HL-60 (cell line): Measurements from ENCODE around the gene FXYD2.

Experiments
- GABPA ChIP-seq: IDR thresholded peaks from 2 replicates; pipeline ENCODE4 v1.6.1; 2012; ENCODE audit warnings: low read depth
- POLR2AphosphoS5 ChIP-seq: IDR thresholded peaks from 2 replicates; pipeline ENCODE4 v1.6.1; 2012; ENCODE audit warnings: low read depth
- SPI1 ChIP-seq: IDR thresholded peaks from 2 replicates; pipeline ENCODE4 v1.6.1; 2012; ENCODE audit warnings: low read depth, mild to moderate bottlenecking, borderline replicate concordance
- TF ChIP-seq, protein P1 (sequence below): IDR thresholded peaks from one replicate; pipeline ENCODE4 v1.5.1; 2011; ENCODE audit warnings: low read length, control low read depth, inconsistent platforms; ENCODE audit not compliant: insufficient read depth
- TF ChIP-seq, protein P2 (sequence below): IDR thresholded peaks from 2 replicates; pipeline ENCODE4 v1.6.1; 2012; ENCODE audit warnings: low read depth; ENCODE audit not compliant: insufficient replicate concordance

DNA sequence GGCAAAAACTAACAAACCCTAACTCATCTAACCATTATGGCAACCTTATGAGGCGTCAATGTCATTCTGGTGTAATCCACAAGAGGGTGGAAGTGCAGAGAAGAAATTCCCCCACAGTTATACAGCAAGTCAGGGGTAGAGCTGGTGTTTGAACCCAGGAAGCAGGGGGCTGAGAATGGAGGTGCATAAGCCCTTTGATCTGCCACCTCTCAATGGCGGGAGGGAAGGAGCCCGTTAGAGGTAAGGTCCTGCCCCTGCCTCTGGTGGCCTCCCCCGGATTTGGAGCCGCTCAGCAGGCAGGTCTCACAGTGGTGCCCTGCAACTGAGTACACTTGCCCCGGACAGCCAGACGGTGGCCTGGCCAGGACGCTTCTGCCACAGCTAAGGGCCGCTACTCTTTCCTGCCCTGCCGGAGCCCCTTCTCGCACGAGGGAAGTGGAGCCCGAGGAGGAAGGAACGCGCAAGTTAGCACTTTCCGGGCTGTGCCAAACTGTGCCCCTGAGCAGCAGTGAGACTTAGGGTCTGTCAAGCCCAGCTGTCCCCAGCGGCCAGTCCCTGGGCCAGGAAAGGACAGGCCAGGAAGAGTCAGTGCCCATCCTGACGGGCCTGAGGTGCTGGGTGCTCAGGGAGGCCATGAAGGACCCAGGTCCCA, 1.1 kb downstream of the FXYD2 start:
- no peak for TF ChIP-seq POLR2AphosphoS5
- TF ChIP-seq SPI1: no peak
- TF ChIP-seq, protein P1, sequence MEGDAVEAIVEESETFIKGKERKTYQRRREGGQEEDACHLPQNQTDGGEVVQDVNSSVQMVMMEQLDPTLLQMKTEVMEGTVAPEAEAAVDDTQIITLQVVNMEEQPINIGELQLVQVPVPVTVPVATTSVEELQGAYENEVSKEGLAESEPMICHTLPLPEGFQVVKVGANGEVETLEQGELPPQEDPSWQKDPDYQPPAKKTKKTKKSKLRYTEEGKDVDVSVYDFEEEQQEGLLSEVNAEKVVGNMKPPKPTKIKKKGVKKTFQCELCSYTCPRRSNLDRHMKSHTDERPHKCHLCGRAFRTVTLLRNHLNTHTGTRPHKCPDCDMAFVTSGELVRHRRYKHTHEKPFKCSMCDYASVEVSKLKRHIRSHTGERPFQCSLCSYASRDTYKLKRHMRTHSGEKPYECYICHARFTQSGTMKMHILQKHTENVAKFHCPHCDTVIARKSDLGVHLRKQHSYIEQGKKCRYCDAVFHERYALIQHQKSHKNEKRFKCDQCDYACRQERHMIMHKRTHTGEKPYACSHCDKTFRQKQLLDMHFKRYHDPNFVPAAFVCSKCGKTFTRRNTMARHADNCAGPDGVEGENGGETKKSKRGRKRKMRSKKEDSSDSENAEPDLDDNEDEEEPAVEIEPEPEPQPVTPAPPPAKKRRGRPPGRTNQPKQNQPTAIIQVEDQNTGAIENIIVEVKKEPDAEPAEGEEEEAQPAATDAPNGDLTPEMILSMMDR: peak; percentile 48
- TF ChIP-seq GABPA: no peak
- TF ChIP-seq, protein P2, sequence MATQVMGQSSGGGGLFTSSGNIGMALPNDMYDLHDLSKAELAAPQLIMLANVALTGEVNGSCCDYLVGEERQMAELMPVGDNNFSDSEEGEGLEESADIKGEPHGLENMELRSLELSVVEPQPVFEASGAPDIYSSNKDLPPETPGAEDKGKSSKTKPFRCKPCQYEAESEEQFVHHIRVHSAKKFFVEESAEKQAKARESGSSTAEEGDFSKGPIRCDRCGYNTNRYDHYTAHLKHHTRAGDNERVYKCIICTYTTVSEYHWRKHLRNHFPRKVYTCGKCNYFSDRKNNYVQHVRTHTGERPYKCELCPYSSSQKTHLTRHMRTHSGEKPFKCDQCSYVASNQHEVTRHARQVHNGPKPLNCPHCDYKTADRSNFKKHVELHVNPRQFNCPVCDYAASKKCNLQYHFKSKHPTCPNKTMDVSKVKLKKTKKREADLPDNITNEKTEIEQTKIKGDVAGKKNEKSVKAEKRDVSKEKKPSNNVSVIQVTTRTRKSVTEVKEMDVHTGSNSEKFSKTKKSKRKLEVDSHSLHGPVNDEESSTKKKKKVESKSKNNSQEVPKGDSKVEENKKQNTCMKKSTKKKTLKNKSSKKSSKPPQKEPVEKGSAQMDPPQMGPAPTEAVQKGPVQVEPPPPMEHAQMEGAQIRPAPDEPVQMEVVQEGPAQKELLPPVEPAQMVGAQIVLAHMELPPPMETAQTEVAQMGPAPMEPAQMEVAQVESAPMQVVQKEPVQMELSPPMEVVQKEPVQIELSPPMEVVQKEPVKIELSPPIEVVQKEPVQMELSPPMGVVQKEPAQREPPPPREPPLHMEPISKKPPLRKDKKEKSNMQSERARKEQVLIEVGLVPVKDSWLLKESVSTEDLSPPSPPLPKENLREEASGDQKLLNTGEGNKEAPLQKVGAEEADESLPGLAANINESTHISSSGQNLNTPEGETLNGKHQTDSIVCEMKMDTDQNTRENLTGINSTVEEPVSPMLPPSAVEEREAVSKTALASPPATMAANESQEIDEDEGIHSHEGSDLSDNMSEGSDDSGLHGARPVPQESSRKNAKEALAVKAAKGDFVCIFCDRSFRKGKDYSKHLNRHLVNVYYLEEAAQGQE: no peak
